Measurements from ENCODE around the gene KCNQ1. TPM values are rescaled to one million over a fixed set of nuclear protein-coding genes. Genes with fewer than 3 reads are reported as not detected.

Gene KCNQ1
- total and polyA plus RNA-seq, 2 of the 13 experiments (the other 11 are each of a cell fraction or from before 2014, with no cell fraction given) = 0.02 to 0.08 TPM

- no peak overlapping the region for H3K4me3 ChIP-seq (replicated peaks in 1 of 3; ENCODE audit: insufficient read depth in 1 of 3, low read depth in 2 of 3, low read length in 3 of 3)
- no peak overlapping the region for H3K27ac ChIP-seq (ENCODE audit: extremely low read length, insufficient read depth, low read length)
- peaks cover 19 to 83% of the 10 kb centered on the region in 2 experiments for H3K27me3 ChIP-seq (ENCODE audit: control insufficient read depth in 1 of 2, insufficient read depth in 2 of 2, low read length in 2 of 2)
- H3K9ac ChIP-seq (ENCODE audit: insufficient read depth, low read depth, low read length) = no peak overlapping the region
- no peak overlapping the region for H3K4me2 ChIP-seq (ENCODE audit: low read depth, low read length)
- CTCF ChIA-PET (ENCODE audit: low intra/inter-chr PET ratio, low total read pairs) = no interaction called here
- DNase-seq (ENCODE audit: low spot score) (no peak), FAIRE-seq (no peak), ATAC-seq (no peak)
- in situ Hi-C loops (cut with HindIII; ENCODE audit: extremely low pct_ligation_motif_present, low pct_unique_long_range_greater_than_20kb) (no loop called here), intact Hi-C loops (cut with micrococcal nuclease; ENCODE audit: unreplicated experiment) (no loop called here)
- no peaks in the 10 kb centered on the region for H4K20me1 ChIP-seq (ENCODE audit: insufficient read depth, low read length)
- H2AFZ ChIP-seq (ENCODE audit: low read length) = no peak overlapping the region
- H3K9me3 ChIP-seq (ENCODE audit: low read length) = peaks cover 11% of the 10 kb centered on the region
- no peaks in the 10 kb centered on the region for H3K79me2 ChIP-seq (ENCODE audit: insufficient read depth, low read length)
- POLR2A ChIA-PET = interaction anchor here (0.6 to 1.0 kb wide), 2 partner anchors 11 to 16 kb away, joined by 3 read pairs; no protein-coding TSS in a partner anchor
- WGBS (ENCODE audit: low lambda C conversion rate) = 53% methylated on average over 9 of the region's 9 CpGs
- peaks cover 20% of the 10 kb centered on the region for H3K4me1 ChIP-seq (ENCODE audit: insufficient read depth, low read length)
- TF ChIP-seq ZNF609 (CRISPR knock-in tag; IDR thresholded peaks at IDR 0.05; ENCODE audit: borderline replicate concordance) = no peak
- no peak for TF ChIP-seq YY1 (IDR thresholded peaks at IDR 0.05; ENCODE audit: insufficient read depth, insufficient replicate concordance, low read depth, low read length)
- TF ChIP-seq ATF7-NPFF (CRISPR knock-in tag; IDR thresholded peaks at IDR 0.05; ENCODE audit: low read depth) = no peak
- TF ChIP-seq ARID2 (CRISPR knock-in tag; IDR thresholded peaks at IDR 0.05; ENCODE audit: borderline replicate concordance) = no peak
- no peaks in the 10 kb centered on the region for H3K36me3 ChIP-seq (replicated peaks in 1 of 2; ENCODE audit: control insufficient read depth in 1 of 2, insufficient read depth in 2 of 2, low read length in 2 of 2)
- BruUV-seq (replicated peaks) = no TSS peak
Measured at GRCh38 chr11:2714463-2714800, 269.6 kb downstream of the KCNQ1 start.

Data from HepG2 (cell line).